ENCODE measurements around the gene GABRB2.

GRCh38 chr5:161246749-161247148 is 299.8 kb downstream of the GABRB2 start:
- no peak for TF ChIP-seq CTCF (IDR thresholded peaks at IDR 0.05)
- TF ChIP-seq, protein P1, sequence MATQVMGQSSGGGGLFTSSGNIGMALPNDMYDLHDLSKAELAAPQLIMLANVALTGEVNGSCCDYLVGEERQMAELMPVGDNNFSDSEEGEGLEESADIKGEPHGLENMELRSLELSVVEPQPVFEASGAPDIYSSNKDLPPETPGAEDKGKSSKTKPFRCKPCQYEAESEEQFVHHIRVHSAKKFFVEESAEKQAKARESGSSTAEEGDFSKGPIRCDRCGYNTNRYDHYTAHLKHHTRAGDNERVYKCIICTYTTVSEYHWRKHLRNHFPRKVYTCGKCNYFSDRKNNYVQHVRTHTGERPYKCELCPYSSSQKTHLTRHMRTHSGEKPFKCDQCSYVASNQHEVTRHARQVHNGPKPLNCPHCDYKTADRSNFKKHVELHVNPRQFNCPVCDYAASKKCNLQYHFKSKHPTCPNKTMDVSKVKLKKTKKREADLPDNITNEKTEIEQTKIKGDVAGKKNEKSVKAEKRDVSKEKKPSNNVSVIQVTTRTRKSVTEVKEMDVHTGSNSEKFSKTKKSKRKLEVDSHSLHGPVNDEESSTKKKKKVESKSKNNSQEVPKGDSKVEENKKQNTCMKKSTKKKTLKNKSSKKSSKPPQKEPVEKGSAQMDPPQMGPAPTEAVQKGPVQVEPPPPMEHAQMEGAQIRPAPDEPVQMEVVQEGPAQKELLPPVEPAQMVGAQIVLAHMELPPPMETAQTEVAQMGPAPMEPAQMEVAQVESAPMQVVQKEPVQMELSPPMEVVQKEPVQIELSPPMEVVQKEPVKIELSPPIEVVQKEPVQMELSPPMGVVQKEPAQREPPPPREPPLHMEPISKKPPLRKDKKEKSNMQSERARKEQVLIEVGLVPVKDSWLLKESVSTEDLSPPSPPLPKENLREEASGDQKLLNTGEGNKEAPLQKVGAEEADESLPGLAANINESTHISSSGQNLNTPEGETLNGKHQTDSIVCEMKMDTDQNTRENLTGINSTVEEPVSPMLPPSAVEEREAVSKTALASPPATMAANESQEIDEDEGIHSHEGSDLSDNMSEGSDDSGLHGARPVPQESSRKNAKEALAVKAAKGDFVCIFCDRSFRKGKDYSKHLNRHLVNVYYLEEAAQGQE (IDR thresholded peaks at IDR 0.05; ENCODE audit: insufficient read depth in 1 of 2, low read depth in 2 of 2, low read length in 1 of 2): no peak

Data from Panc1 (cell line).